NCI-H82 (cell line): ENCODE results near the gene ZMYND10.
"Not testable (repeated sequence)": the region's sequence is repeated elsewhere in the genome, so short reads cannot be mapped to it uniquely, and the experiment has no call there.

ENCODE experiments used
- DNase-seq: peaks from one replicate; lab custom pipeline; 2025; lab: John Stamatoyannopoulos, UW

The ZMYND10 gene

GRCh38 chr3:50325113-50325480 lies 20.4 kb downstream of the ZMYND10 start:
- DNase-seq, result no peak

GRCh38 chr3:50324351-50325112 lies 21.0 kb downstream of the ZMYND10 start:
- peak; percentile 83 for DNase-seq

DNA sequence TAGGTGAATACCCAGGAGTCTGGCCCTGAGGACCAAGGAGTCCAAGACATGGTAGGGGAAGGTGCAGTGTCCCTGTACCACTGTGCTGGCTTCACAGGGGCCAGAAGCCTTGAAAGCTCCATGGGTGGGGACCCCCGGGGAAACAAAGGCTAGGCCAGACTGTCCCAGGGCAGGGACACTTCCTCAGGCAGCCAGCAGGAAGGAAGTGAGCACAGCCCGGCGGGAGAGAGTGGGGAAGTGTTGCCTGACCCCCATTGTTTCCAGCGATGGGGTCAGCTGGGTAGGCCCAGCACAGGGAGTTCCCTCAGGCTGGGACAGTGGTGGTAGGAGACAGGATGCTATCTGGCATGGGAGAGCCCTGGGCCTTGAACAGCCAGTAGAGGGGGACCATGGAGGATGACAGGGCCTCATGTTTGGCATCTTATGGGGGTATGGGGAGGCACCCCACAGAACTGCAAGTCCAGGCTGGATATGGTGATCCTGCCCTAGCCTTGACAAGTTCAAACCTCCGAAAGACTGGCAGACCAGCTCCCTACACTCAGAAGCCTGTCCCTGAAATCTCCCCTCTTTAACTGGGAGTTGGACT lies 21.8 kb downstream of the ZMYND10 start:
- DNase-seq, result no peak

DNA sequence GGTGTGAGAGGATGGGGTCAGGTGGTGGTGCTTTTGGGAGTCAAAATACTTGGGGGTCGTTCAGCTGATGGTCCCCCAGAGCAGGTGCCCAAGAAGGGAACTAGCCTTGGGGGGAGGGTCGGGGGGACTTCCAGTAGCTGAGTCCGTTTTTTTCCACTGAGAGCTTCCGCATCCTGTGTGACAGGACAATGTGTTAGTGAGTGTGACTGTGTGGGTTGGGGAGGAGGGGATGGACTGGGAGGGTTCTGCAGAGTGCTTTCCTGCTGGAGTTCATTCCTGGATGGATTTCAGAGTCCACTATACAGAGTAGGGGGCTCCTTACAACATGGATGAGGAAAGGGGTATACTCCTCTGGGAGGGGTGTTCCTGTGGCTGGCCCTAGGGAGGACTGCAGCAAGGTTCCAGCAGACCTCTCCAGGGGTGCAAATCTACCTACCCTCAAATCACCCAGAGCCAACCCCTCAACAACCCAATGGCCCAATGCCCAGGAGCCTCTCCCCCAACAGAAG lies 22.4 kb downstream of the ZMYND10 start:
- no peak for DNase-seq

GRCh38 chr3:50322386-50323091 lies 23.0 kb downstream of the ZMYND10 start, which contains the start of gene HYAL2:
HYAL2 (minus strand) TSS chr3:50322745; CDS start chr3:50320489, 2,256 bp downstream.
- no peak for DNase-seq

- DNase-seq, result no peak
Observed at GRCh38 chr3:50322115-50322385, 23.5 kb downstream of the ZMYND10 start.

- DNase-seq, result peak; percentile 94
Observed at GRCh38 chr3:50321336-50322114, 24.0 kb downstream of the ZMYND10 start.

GRCh38 chr3:50320853-50321335 lies 24.6 kb downstream of the ZMYND10 start:
- DNase-seq, result peak; percentile 81

DNA sequence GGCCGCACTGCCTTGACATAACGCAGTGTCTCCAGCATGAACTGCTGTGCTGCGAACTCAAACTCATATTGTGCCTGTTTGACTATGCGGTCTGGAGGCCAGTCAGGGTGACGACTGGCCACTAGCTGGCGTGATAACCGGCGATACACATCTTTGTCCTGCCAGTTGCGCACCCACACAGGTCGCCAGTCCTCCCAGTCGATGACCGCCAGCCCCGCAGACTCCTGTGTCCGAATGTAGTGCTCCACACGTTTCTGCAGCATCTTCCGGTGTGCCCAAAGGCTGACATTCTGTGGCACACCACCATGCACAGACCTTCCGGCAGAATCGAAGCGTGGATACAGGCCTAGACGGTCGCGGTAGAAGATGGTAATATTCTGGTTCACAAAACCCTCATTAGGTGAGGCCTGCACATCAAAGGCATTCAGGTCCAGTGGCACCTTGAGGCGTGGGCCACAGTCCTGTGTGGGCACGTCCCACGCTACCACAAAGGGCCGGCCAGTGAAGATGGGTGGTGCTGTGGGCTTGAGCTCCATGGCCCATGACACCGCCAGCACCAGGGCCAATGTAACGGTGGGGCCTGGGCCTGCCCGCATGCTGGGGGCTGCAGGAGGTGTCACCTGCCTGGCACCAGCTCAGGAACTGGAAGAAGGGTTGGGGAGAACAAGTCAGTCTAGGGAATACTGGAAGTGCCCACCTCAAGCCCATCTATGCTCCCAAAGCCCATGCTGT lies 25.5 kb downstream of the ZMYND10 start:
- DNase-seq, result no peak

GRCh38 chr3:50319181-50319893 lies 26.2 kb downstream of the ZMYND10 start:
- no peak for DNase-seq

- no peak for DNase-seq
Observed at GRCh38 chr3:50318615-50319014, 26.9 kb downstream of the ZMYND10 start.

DNA sequence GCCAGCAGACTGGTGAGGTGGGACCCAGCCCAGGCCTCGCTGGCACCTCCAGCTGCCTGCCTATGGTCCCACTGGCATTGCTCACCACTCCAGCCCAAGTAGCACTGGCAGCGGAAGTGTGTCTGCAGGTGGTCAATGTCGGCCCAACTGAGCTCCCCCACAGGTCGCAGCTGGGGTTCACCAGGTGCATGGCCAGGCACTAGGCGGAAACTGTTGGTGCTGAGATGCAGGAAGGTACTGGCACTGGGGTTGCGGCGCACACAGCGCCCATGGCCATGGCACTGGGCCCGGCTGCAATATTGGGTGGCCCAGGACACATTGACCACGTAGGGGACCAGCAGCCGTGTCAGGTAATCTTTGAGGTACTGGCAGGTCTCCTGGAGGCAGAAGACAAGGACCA lies 27.4 kb downstream of the ZMYND10 start:
- no peak for DNase-seq

DNA sequence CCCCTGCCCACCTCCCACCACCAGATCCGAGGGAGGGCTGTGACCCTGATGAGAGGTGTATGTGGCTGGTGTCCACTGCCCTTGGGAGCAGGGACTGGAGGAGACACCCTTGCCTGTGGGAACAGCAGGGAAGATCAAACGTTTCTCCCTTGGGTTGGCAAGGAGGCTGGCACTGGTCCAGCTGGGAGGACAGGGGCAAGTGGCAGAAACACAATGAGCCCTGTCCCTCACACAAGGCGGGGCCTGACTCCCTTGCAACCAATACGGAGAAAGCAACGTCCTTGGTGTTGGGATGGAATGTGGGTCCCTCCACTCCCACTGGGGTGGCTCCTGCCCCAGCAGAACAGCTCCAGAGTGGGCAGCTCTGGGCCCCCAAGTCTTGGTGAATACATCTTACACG lies 28.2 kb downstream of the ZMYND10 start:
- DNase-seq, result no peak

DNA sequence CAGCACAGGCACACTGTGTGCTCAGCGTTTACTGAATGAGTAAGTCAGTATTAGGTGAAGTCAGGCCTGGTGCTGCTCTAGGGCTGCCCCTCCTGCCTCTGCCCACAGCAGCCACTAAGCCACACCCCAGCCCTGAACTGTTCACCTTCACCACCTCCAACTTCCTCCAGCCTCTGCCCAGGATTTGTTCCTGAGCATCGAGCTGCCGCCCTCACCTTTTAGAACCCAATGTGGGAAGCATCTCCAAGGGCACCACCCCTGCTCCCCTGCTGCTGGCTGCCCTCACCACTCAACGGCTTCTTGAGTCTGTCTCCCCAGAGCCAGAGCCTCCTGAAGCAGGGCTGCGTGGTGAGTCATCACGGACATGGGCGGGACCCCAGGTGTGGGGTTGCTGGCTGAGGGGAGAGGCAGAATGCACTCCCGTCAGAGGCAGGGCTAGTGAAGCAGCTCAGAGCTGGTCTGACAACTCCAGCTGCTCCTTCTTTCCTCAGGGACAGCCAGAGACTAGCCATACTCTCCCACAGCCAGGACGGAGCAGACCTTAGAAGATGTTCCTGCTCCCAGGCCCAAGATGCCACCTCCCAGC lies 28.8 kb downstream of the ZMYND10 start:
- DNase-seq, result no peak

DNA sequence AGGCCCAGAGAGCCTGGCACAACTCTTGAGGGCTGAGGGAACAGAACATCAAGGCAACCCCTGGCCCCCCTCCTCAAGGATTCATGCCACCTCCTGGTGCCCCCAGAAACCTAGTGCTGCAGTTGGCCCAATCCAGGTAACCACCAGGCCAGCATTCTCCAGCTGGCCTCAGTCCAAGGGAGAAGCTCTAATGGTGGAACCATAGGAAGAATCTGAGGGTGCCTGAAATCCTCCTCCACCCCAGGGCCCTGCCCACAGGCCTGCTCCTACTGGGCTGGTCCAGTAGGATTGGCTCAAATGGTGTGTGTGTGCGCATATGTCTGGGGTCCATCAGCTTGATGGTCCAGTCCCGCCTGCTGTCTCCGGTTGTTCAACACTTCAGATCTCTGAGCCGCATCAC lies 30.7 kb downstream of the ZMYND10 start:
- no peak for DNase-seq

DNA sequence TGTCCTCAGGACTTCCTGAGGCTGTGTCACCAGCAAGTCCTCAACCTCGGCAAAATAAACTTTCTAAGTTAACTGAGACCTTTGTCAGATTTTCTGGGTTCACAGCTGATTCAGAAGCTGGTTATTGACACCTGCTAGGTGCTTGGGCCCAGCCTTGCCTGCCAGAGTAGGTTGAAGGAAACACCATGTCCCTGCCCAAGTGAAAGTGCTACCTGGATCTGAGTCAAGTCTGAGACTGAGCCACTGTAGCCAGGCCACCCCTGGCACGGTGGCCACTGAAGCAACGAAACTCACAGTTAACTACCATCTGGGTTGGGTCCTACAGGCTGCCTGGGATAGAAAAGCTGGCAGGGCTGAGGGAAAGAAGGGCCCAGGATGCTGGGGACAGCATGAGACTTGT lies 31.2 kb downstream of the ZMYND10 start:
- no peak for DNase-seq

DNA sequence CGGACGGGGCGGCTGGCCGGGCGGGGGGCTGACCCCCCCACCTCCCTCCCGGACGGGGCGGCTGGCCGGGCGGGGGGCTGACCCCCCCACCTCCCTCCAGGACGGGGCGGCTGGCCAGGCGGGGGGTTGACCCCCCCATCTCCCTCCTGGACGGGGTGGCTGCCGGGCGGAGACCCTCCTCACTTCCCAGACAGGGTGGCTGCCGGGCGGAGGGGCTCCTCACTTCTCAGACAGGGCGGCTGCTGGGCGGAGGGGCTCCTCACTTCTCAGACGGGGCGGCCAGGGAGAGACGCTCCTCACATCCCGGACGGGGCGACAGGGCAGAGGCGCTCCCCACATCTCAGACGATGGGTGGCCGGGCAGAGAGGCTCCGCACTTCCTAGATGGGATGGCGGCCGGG lies 33.5 kb downstream of the ZMYND10 start:
- not testable (repeated sequence) for DNase-seq

- DNase-seq, result no peak
Observed at GRCh38 chr3:50304601-50305000, 40.9 kb downstream of the ZMYND10 start.

DNA sequence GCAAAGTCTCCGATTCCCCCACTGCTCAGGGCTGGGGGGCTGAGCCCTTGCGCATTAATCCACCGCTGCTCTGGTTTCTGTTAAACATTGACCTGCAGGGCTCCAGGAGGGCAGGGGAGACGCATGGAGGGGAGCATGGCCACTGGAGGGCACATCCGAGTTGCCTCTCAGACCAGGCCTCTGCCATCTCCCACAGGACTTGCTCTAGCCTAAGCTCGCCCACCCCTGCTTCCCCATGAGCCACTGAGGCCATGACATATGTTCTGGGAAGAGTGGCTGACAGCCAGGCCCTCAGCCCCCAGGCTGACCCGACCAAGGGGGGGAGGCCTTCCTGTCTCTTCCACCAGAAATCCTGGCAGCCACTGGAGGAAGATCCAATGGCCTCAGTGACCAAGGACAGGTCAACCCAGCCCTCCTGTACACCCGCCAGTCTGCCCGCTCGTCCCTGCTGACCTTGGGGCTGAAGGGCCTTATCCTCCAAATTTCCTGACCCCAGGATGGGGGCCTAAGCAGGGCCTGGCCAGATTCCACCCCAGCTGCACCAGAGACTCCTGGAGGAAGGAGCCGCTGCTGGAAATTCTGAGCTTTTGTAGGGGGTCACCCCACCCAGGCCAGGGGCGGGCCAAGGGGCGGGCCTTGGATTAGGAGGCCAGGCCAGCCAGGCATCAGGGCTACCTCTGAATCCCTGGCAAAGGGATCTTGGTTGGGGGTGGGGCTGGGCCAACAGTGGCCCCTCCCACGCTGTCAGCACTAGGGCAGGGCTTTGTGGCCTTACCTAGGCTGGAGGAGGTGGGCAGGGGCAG lies 42.3 kb downstream of the ZMYND10 start, which contains the start of gene HYAL1:
Gene HYAL1, minus strand, starts transcription at position 562 of the 803 bp plus-strand sequence. CDS start 618 bp downstream, outside the sequence.
- peak; percentile 86 for DNase-seq
